PC-3 (cell line): ENCODE data around the gene GSN.

Experiments
- EZH2 ChIP-seq: fragments of 300-600 bp; sonication (generic); IDR thresholded peaks from one replicate; pipeline ENCODE4 v1.6.1; 2017; ENCODE audit warnings: antibody characterized with exemption, mild to moderate bottlenecking, low read length; ENCODE audit not compliant: unreplicated experiment
- EZH2phosphoT487 ChIP-seq: fragments of 300-600 bp; sonication (generic); IDR thresholded peaks from 2 replicates; pipeline ENCODE4 v1.6.1; 2018; ENCODE audit warnings: mild to moderate bottlenecking, antibody characterized with exemption, low read length, borderline replicate concordance
- TF ChIP-seq, protein P1 (sequence below): fragments of 300-600 bp; sonication (generic); conservative IDR thresholded peaks from 2 replicates; pipeline ENCODE4 v1.5.1; 2017; ENCODE audit warnings: antibody characterized with exemption, low read depth, mild to moderate bottlenecking, low read length

DNA sequence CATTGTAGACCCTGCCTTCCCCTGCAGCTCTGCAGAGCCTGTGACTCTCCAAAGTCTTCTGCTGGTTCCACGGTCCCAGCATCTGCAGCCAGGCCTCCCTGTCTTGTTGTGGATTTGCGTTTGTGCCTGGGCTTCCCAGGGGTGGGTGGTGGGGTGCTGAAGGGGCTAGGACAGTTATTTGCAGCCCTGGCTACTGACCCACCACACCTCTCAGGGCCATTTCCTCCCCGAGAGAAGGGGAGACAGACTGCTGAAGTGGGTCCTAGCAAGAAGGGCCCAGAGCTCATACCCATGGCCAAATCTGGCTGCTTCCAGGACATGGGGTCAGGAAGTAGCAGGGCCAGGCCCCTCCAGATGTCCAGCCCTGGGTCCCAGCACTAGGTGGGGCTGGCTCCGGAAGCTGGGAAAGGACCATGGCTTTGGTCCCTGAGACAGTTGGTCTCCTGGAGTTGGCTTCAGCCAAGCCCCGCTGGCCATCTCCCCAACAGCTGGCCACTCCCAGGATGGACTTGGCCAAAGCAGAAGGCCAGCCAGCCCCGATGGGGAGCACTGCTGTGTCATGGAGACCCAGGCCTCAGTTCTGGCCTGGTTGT is 26.3 kb downstream of the GSN start:
- TF ChIP-seq, protein P1, sequence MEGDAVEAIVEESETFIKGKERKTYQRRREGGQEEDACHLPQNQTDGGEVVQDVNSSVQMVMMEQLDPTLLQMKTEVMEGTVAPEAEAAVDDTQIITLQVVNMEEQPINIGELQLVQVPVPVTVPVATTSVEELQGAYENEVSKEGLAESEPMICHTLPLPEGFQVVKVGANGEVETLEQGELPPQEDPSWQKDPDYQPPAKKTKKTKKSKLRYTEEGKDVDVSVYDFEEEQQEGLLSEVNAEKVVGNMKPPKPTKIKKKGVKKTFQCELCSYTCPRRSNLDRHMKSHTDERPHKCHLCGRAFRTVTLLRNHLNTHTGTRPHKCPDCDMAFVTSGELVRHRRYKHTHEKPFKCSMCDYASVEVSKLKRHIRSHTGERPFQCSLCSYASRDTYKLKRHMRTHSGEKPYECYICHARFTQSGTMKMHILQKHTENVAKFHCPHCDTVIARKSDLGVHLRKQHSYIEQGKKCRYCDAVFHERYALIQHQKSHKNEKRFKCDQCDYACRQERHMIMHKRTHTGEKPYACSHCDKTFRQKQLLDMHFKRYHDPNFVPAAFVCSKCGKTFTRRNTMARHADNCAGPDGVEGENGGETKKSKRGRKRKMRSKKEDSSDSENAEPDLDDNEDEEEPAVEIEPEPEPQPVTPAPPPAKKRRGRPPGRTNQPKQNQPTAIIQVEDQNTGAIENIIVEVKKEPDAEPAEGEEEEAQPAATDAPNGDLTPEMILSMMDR = no peak
- TF ChIP-seq EZH2 (no peak), EZH2phosphoT487 (no peak)
